ENCODE measurements around the gene CCDC174.

GRCh38 chr3:14617508-14618023, 34.0 kb upstream of the CCDC174 start:
- TF ChIP-seq TAF1 (conservative IDR thresholded peaks at IDR 0.05) (no peak), RAD21 (IDR thresholded peaks at IDR 0.05) (no peak), RXRA (IDR thresholded peaks at IDR 0.05) (no peak), REST (IDR thresholded peaks at IDR 0.05) (no peak), JUND (IDR thresholded peaks at IDR 0.05) (no peak), FOXA1 (IDR thresholded peaks at IDR 0.05) (no peak), SP1 (IDR thresholded peaks at IDR 0.05) (no peak), YY1 (IDR thresholded peaks at IDR 0.05) (no peak), FOXA2 (IDR thresholded peaks at IDR 0.05) (no peak), NR2F2 (IDR thresholded peaks at IDR 0.05) (no peak)
- TF ChIP-seq, protein P1, sequence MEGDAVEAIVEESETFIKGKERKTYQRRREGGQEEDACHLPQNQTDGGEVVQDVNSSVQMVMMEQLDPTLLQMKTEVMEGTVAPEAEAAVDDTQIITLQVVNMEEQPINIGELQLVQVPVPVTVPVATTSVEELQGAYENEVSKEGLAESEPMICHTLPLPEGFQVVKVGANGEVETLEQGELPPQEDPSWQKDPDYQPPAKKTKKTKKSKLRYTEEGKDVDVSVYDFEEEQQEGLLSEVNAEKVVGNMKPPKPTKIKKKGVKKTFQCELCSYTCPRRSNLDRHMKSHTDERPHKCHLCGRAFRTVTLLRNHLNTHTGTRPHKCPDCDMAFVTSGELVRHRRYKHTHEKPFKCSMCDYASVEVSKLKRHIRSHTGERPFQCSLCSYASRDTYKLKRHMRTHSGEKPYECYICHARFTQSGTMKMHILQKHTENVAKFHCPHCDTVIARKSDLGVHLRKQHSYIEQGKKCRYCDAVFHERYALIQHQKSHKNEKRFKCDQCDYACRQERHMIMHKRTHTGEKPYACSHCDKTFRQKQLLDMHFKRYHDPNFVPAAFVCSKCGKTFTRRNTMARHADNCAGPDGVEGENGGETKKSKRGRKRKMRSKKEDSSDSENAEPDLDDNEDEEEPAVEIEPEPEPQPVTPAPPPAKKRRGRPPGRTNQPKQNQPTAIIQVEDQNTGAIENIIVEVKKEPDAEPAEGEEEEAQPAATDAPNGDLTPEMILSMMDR (IDR thresholded peaks at IDR 0.05; ENCODE audit: low read depth, low read length, missing input control): no peak
- TF ChIP-seq, protein P2, sequence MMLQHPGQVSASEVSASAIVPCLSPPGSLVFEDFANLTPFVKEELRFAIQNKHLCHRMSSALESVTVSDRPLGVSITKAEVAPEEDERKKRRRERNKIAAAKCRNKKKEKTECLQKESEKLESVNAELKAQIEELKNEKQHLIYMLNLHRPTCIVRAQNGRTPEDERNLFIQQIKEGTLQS (IDR thresholded peaks at IDR 0.05): no peak
- TF ChIP-seq, protein P3, sequence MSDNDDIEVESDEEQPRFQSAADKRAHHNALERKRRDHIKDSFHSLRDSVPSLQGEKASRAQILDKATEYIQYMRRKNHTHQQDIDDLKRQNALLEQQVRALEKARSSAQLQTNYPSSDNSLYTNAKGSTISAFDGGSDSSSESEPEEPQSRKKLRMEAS (IDR thresholded peaks at IDR 0.05): no peak

All from liver (tissue), 3 donors.